Endodermal cell (in vitro differentiated cells): Measurements from ENCODE around the gene PTPN20. TPM values are rescaled to one million over a fixed set of nuclear protein-coding genes. Genes with fewer than 3 reads are reported as not detected.

ENCODE experiments used
- DNase-seq: peaks from one replicate; pipeline ENCODE4 v3.0.0-alpha.2; 2017
- H3K27ac ChIP-seq: 2 replicates; pipeline ENCODE4 v1.5.1; 2013; ENCODE audit warnings: mild to moderate bottlenecking, low read depth, low read length, moderate library complexity
- H3K27me3 ChIP-seq: 2 replicates; pipeline ENCODE4 v1.6.1; 2013; ENCODE audit warnings: mild to moderate bottlenecking, low read length, moderate library complexity; ENCODE audit not compliant: insufficient read depth, control insufficient read depth, poor library complexity, severe bottlenecking
- H3K36me3 ChIP-seq: 2 replicates; pipeline ENCODE4 v1.7.0; 2013; ENCODE audit warnings: mild to moderate bottlenecking, low read length, moderate library complexity; ENCODE audit not compliant: control insufficient read depth, insufficient read depth
- H3K4me1 ChIP-seq: one replicate; pipeline ENCODE4 v1.7.0; 2013; ENCODE audit warnings: low read length; ENCODE audit not compliant: control insufficient read depth, insufficient read depth
- H3K4me3 ChIP-seq: 2 replicates; pipeline ENCODE4 v1.5.1; 2013; ENCODE audit warnings: mild to moderate bottlenecking, low read length, moderate library complexity
- H3K9ac ChIP-seq: 2 replicates; pipeline ENCODE4 v1.6.1; 2013; ENCODE audit warnings: mild to moderate bottlenecking, low read length, moderate library complexity; ENCODE audit not compliant: poor library complexity, severe bottlenecking; ENCODE audit errors: extremely low read depth
- H3K9me3 ChIP-seq: 2 replicates; pipeline ENCODE4 v1.6.1; 2013; ENCODE audit warnings: mild to moderate bottlenecking, low read length, moderate library complexity; ENCODE audit not compliant: control insufficient read depth
- H3K27ac Mint-ChIP-seq: 2 replicates; pipeline ENCODE4 v1.8.0; 2020; ENCODE audit warnings: mixed read lengths
- H3K27me3 Mint-ChIP-seq: 2 replicates; pipeline ENCODE4 v1.8.0; 2021; ENCODE audit warnings: mild to moderate bottlenecking, mixed read lengths; ENCODE audit not compliant: insufficient read depth
- H3K36me3 Mint-ChIP-seq: 2 replicates; pipeline ENCODE4 v1.8.0; 2020; ENCODE audit warnings: low read depth, mixed read lengths
- H3K4me1 Mint-ChIP-seq: 2 replicates; pipeline ENCODE4 v1.8.0; 2020; ENCODE audit warnings: mixed read lengths
- H3K4me3 Mint-ChIP-seq: 2 replicates; pipeline ENCODE4 v1.8.0; 2020; ENCODE audit warnings: mild to moderate bottlenecking, moderate library complexity, mixed read lengths
- H3K9me3 Mint-ChIP-seq: 2 replicates; pipeline ENCODE4 v1.8.0; 2020; ENCODE audit warnings: mild to moderate bottlenecking, mixed read lengths
- CTCF ChIP-seq: fragments of 200-600 bp; sonication (generic); conservative IDR thresholded peaks from 2 replicates; pipeline ENCODE4 v1.5.0; 2021; ENCODE audit warnings: antibody characterized with exemption, mild to moderate bottlenecking
- WGBS, 2 experiments: methylation state at CpG; one replicate each; pipeline versions ENCODE4 v1.1.5 to v1.1.7; 2013; ENCODE audit warnings: missing lambda C conversion rate in 2 of 2, mixed read lengths in 1 of 2; ENCODE audit not compliant: insufficient coverage in 1 of 2, insufficient read length in 1 of 2; 5-methylcytosine and 5-hydroxymethylcytosine counted together
- total RNA-seq, 2 donors: library from RNA; stranded (reverse); fragmentation: NEBNext Ultra II Directional in 1 of 2; extraction: Animal tissue kit (Norgen Biotek cat#: 25700) in 1 of 2; gene quantifications; 2 replicates in 1 of 2; 3 replicates in 1 of 2; pipeline ENCODE4 v1.2.1, GENCODE V29; 2021

Gene PTPN20
- total RNA-seq, 2 donors from 2014 or later = 0.53 TPM; not detected in 1

- H3K9me3 Mint-ChIP-seq = no peaks in the 10 kb centered on the region
- Histone ChIP-seq H3K4me1 (no peaks in the 10 kb centered on the region), H3K36me3 (no peaks in the 10 kb centered on the region), H3K9me3 (no peaks in the 10 kb centered on the region), H3K27ac (no peak overlapping the region), H3K4me3 (no peak overlapping the region), H3K9ac (no peak overlapping the region), H3K27me3 (no peaks in the 10 kb centered on the region)
- no peak for DNase-seq
- no peak for TF ChIP-seq CTCF
- H3K27ac Mint-ChIP-seq = no peak overlapping the region
- H3K4me3 Mint-ChIP-seq = no peak overlapping the region
- H3K4me1 Mint-ChIP-seq = peaks cover 2% of the 10 kb centered on the region
- WGBS, 2 experiments = 87% methylated on average over 2 of the region's 2 CpGs; no CpG with 5 or more reads in 1 of the 2 experiments
- H3K36me3 Mint-ChIP-seq = no peaks in the 10 kb centered on the region
- H3K27me3 Mint-ChIP-seq = no peaks in the 10 kb centered on the region
Observed at GRCh38 chr10:47018026-47018735, 107.0 kb downstream of the PTPN20 start.

- no peak overlapping the region for H3K27ac ChIP-seq
- H3K27me3 ChIP-seq = no peaks in the 10 kb centered on the region
- no peak for DNase-seq
- no peak overlapping the region for H3K4me3 ChIP-seq
- H3K9me3 Mint-ChIP-seq = no peaks in the 10 kb centered on the region
- H3K4me3 Mint-ChIP-seq = no peak overlapping the region
- H3K27me3 Mint-ChIP-seq = no peaks in the 10 kb centered on the region
- H3K4me1 ChIP-seq = no peaks in the 10 kb centered on the region
- no peak for TF ChIP-seq CTCF
- peaks cover 2% of the 10 kb centered on the region for H3K4me1 Mint-ChIP-seq
- no peak overlapping the region for H3K27ac Mint-ChIP-seq
- no peaks in the 10 kb centered on the region for H3K9me3 ChIP-seq
- no peaks in the 10 kb centered on the region for H3K36me3 Mint-ChIP-seq
- H3K36me3 ChIP-seq = no peaks in the 10 kb centered on the region
- 87 to 93% methylated on average over 3 to 7 of the region's 8 CpGs for WGBS, 2 experiments
- no peak overlapping the region for H3K9ac ChIP-seq
Observed at GRCh38 chr10:47019155-47020145, 108.2 kb downstream of the PTPN20 start.

- no peaks in the 10 kb centered on the region for H3K9me3 Mint-ChIP-seq
- 89 to 100% methylated on average over 2 to 5 of the region's 5 CpGs for WGBS, 2 experiments
- no peak overlapping the region for H3K4me3 Mint-ChIP-seq
- H3K9ac ChIP-seq = no peak overlapping the region
- H3K27me3 Mint-ChIP-seq = no peaks in the 10 kb centered on the region
- peak; percentile 17 for DNase-seq
- H3K36me3 ChIP-seq = no peaks in the 10 kb centered on the region
- H3K27ac Mint-ChIP-seq = no peak overlapping the region
- H3K27me3 ChIP-seq = no peaks in the 10 kb centered on the region
- H3K4me3 ChIP-seq = no peak overlapping the region
- H3K27ac ChIP-seq = no peak overlapping the region
- H3K4me1 Mint-ChIP-seq = peaks cover 2% of the 10 kb centered on the region
- no peak for TF ChIP-seq CTCF
- H3K9me3 ChIP-seq = no peaks in the 10 kb centered on the region
- H3K36me3 Mint-ChIP-seq = no peaks in the 10 kb centered on the region
- no peaks in the 10 kb centered on the region for H3K4me1 ChIP-seq
Observed at GRCh38 chr10:47020471-47020870, 109.2 kb downstream of the PTPN20 start.
